Stimulated activated CD8-positive, alpha-beta memory T cell treated with anti-CD3 and anti-CD28 coated beads, Interleukin-4, amount 100 ng/mL, for 1 hour (primary cell): Measurements from ENCODE around the gene RETREG1.
"Not testable (repeated sequence)": the region's sequence is repeated elsewhere in the genome, so short reads cannot be mapped to it uniquely, and the experiment has no call there.

Source experiments
- DNase-seq, 2 donors: peaks; one replicate each; pipeline ENCODE4 v3.0.0-alpha.2; 2020; ENCODE audit warnings: low read depth in 2 of 2, low spot score in 1 of 2

Gene RETREG1

GRCh38 chr5:16457853-16458252, 158.9 kb downstream of the RETREG1 start:
- no peak for DNase-seq

DNA sequence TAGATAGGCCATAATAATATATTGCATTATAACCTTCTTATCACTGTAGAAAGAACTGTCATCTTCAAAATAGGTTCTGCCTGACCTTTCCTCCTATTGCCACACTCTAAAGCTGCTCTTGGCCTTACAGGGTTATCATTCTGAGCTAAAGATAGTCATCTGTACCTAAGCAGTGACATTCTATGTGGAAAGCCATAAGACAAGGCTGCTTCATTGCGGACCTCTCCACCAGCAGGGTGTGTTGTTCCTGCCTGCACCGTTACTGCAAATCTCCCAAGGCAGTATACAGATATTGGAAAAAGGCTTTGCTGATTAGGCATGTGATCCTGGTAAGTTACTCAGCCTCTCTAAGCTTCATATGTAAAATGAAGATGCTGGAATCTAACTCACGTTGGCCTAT, 159.3 kb downstream of the RETREG1 start:
- DNase-seq = no peak

DNA sequence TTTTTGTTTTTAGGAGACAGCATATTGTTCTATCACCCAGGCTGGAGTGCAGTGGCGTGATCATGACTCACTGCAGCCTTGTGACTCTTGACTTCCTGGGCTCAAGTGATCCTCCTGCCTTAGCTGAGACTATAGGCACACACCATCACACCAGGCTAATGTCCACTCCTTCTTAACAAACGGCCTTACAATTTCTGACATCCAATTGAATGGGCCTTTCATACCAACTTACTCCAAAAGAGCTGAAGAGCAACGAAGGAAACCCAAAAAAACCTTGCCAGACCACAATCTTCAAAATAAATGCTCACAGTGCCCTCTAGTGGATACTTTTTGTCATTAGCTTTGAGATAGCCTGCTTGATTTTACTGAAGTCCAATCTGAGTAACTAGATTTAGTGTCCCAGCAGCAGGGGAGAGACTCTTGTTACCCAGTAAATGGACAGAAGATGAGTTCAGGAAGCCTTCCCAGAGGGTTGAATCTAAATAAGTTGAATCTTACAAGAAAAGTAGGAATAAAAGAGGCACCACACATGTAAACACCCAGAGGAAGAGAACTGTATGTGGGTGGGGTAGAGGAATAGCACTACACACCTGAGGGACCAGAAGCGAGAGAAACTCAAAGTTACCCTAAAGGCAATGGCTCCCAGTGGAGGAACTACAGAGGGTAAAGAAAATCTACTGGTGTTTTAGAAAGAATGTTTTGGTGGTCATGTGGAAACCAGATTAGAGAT, 160.5 kb downstream of the RETREG1 start:
- no peak for DNase-seq

- DNase-seq = no peak
These were observed 161.1 kb downstream of the RETREG1 start for GRCh38 chr5:16455668-16456067.

- DNase-seq = no peak
These were observed 162.1 kb downstream of the RETREG1 start for GRCh38 chr5:16454686-16455085.

DNA sequence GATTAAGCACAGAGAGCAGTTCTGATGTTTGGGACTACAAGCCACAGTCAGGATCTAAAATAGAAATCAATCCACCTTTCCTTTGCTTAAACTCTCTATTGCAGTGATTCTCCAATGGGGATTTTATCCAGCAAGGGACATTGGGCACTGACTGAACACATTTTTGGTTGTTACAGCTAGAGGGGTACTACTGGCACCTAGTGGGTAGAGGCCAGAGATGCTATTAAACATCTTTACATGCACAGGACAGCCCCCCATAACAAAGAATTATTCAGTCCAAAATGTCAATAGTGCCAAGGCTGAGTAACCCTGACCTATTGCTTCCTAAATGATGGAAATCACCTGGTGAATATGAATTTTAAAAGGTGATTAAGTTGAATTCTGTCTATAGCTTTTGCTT, 163.2 kb downstream of the RETREG1 start:
- no peak for DNase-seq

GRCh38 chr5:16450163-16450562, 166.6 kb downstream of the RETREG1 start:
- no peak for DNase-seq

DNA sequence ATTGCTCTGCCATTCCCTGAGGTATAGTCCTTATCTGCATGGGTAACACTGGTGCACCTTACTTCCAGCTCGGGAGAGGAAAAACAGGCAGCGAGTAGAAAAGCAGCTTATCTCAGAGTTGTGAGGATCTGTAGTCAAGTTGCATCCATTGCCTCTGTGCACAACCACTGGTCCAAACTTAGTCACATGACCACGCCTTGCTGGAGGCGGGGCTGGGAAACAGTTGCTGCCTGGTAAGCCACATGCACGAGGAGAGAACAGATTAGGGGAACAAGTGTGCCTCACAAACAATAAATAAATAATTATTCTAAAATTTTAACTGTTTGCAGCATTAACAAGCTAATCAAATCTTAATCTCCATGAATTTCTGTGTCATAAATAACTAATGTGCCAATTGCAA, 169.8 kb downstream of the RETREG1 start:
- DNase-seq = no peak

- DNase-seq = no peak
These were observed 178.8 kb downstream of the RETREG1 start for GRCh38 chr5:16437977-16438376.

DNA sequence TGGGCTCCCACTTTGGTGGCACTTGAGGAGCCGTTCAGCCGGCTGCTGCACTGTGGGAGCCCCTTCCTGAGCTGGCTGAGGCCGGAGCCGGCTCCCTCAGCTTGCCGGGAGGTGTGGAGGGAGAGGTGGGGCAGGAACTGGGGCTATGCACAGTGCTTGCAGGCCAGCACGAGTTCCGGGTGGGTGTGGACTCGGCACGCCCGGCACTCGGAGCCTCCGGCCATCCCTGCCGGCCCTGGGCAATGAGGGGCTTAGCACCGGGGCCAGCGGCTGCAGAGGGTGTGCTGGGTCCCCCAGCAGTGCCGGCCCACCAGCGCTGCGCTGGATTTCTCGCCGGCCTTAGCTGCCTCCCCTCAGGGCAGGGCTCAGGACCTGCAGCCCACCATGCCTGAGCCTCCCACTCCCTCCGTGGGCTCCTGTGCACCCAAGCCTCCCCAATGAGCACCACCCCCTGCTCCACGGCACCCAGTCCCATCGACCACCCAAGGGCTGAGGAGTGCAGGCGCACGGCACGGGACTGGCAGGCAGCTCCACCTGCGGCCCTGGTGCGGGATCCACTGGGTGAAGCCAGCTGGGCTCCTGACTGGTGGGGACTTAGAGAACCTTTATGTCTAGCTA, 180.6 kb downstream of the RETREG1 start:
- DNase-seq = not testable (repeated sequence)

- DNase-seq = no peak
These were observed 185.3 kb downstream of the RETREG1 start for GRCh38 chr5:16431490-16431889.

DNA sequence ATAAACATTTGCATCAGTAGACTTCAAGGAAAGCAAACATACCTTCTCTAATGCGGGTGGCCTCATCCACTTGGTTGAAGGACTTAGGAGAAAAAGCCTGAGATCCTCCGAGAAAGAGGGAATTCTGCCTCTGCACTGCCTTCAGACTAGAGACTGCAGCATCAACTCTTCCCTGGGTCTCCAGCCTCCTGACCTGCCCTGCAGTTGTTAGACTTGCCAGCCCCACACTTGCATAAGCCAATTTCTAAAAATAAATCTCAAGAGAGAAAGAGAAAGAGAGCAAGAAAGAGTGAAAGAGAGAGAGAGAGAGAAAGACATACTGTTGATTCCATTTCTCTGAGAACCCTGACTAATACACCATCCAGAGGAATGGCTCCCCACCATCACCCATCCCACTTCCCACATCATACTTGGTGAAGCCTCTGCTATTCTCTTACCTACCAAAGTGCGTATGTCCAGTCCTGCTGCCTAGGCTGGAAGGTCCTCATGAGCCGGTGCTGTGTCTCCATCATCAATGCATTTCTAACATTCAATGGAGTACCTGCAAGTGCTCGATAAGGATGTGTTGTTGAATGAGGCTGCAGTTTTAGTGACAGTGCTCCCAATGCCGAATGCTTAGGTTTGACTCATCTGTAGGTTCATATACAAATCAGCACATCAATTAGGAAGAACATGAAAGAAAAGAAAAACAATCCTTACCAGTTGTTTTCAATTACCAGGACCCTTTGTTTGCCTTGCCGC, 186.3 kb downstream of the RETREG1 start:
- no peak for DNase-seq

DNA sequence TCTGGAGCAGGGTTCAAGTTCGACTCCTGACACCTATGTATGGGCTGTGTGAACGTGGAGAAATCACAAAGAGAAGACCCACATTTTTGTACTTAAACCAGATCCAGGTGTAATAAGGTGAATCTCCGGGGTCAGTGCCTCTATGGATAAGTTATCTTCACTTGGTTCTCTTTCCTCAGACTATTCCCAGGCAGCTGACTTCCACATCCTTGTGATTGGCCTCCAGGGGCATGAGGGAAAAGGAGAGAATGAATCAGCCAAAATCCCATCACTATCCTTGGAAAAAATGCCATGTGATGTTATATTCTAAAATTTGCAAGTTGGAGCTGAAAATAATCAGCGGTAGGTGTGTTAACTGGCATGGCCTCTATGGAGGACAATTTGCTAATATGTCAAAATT, 188.4 kb downstream of the RETREG1 start:
- DNase-seq = no peak

- DNase-seq = no peak
These were observed 189.2 kb downstream of the RETREG1 start for GRCh38 chr5:16427587-16427986.
